ENCODE data around the gene ACADSB. TPM values are rescaled to one million over a fixed set of nuclear protein-coding genes. Genes with fewer than 3 reads are reported as not detected.

The ACADSB gene
- 2.9 and 8.3 TPM in 2 replicates for total RNA-seq (2014; rRNA removed; shearing (Covaris generic))

DNA sequence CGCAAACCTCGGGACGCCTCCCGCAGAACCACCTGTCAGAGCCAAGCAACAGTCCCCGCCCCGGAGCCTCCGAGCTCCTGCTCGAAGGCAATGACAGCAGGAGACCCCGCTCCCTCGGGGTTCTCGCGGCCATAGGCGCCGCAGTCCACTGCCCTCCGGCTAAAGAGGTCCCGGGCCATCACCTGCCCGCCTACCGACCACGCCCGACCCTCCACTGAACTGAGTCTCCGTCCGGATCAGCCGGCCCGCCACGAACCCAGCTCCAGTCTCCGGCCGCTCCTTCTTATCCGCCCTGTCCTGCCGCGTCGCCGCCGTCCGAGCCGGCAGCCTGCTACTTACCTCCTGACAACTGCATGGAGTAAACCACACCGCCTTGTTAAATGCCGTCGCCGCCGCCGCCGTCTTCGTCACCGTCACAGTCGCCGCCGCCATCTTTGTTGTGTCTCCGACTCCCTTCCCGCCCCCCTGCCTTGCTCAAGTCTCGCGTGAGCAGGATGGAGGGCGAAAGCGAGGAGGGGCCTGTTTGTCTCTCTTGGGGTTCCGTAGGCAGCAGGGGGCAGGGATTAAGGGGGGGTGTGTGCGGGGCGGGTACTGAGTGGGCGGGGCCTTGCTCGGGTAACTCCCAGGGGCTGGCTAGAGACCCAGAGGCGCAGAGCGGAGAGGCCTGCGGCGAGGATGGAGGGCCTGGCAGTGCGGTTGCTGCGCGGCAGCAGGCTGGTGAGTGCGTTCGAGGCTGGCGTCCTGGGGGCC is at the start of gene ACADSB, which contains the start of gene IKZF5:
ACADSB (plus strand) TSS at position 652 of the 750 bp plus-strand sequence; CDS start at position 676, 24 bp downstream.
IKZF5 (minus strand) TSS at position 441 of the 750 bp plus-strand sequence. CDS start 10,170 bp downstream, outside the sequence.
- peak; percentile 96 for DNase-seq (ENCODE audit: low read depth)

GRCh38 chr10:122962405-122962804 is 46.4 kb upstream of the ACADSB start:
- no peak for DNase-seq (ENCODE audit: low read depth)

DNA sequence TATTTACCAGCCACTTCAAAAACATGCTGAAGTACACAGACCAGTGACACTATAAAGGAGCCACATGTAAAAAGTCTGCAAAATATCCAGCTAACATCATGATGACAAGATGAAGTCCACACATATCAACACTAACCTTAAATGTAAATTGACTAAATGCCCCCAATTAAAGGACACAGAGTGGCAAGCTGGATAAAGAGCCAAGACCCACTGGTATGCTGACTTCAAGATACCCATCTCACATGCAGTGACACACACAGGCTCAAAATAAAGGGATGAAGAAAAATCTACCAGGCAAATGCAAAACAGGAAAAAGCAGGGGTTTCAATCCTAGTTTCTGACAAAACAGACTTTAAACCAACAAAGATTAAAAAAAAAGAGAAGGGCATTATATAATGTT is 41.9 kb upstream of the ACADSB start:
- no peak for DNase-seq (ENCODE audit: low read depth)

GRCh38 chr10:122968698-122969097 is 40.1 kb upstream of the ACADSB start:
- DNase-seq (ENCODE audit: low read depth) = no peak

- no peak for DNase-seq (ENCODE audit: low read depth)
Measured at GRCh38 chr10:122974023-122974422, 34.8 kb upstream of the ACADSB start.

- DNase-seq (ENCODE audit: low read depth) = no peak
Measured at GRCh38 chr10:122974543-122975064, 34.2 kb upstream of the ACADSB start.

DNA sequence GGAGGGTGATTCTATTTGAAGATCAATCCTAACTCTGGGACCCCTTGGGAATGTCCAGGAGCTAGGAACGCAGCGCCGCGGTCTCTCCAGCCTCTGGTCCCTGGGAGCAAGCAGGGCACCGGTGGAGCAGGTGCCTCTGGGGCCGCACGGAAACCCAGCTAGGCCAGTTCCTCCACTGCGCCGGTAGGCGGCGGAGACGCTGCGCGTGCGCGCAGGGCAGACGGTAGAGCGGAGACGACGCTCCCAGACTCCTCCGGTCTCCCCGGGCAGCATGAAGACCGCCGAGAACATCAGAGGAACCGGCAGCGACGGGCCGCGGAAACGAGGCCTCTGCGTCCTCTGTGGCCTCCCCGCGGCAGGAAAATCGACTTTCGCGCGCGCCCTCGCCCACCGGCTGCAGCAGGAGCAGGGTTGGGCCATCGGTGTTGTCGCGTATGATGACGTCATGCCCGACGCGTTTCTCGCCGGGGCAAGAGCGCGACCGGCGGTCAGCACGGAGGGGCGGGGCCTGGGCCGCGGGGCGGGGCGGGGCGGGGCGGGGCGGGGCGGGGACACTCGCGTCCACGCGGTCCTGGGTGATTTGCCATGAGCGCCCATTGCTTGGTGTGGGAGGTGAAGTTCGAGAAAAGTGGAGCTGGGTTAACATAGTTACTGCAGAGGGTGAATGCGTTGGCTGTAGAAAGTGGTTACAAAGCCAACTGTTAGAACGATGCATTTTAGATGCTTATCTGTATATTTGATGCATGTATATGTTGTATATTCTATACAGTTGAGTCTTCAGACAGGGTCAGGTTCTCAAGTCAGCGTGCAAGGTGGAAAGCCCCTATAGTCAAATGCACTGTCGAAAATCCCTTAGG is 28.4 kb upstream of the ACADSB start, which contains the start of gene PSTK:
PSTK (plus strand) TSS at position 193 of the 857 bp plus-strand sequence; CDS start at position 272, 79 bp downstream.
- peak; percentile 89 for DNase-seq (ENCODE audit: low read depth)

DNA sequence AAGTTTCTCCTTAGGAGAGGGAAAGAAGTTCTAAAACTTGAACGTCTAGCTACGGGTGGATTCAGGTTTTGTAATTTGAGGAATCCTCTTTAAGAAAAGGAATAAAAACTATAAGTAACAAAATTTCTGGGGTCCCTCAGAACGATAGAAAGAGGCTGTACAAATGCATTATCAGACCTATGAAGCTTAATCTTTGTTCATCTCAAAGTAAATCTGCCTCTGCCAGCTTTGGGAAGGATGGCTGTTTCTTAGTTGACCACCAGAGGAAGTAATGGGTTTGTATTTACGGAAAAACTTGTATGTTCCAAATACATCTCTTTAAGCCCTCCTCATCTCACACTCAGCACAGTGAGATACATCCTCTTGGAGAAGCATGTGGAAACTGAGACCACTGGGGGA is 27.7 kb upstream of the ACADSB start:
- DNase-seq (ENCODE audit: low read depth) = no peak

DNA sequence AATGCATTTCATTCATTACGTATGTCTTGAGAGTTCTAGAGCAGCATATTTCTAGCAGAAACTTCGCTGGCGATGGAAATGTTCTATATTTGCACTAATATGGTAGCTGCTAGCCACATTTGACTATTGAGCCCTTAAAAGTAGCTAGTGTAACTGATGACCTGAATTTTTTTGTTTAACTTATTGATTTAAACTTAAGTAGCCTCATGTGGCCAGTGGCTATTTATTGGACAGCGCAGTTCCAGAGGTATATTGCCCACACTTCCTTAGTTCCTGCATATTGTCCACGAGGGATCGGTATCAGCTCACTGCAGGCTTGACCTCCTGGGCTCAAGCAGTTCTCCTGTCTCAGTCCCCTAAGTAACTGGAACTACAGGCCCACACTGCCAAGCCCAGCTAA is 24.9 kb upstream of the ACADSB start:
- no peak for DNase-seq (ENCODE audit: low read depth)

DNA sequence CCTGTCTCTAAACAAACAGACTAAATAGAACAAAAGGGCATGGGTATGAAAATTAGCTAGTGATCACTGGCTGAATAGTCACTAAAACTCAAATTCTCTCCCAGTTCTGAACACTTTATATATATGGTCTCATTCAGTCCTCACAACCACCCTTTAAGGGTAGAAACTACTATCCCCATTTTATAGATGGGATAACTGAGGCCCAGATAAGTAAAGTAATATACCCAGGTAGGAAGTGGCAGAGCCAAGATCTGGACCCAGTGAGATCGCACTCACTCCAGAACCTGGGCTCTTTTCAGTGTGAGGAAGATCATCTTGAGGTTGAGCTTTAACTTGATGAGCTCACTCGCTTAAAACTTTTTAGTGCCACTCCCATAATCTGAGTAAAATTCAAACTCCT is 24.1 kb upstream of the ACADSB start:
- no peak for DNase-seq (ENCODE audit: low read depth)

DNA sequence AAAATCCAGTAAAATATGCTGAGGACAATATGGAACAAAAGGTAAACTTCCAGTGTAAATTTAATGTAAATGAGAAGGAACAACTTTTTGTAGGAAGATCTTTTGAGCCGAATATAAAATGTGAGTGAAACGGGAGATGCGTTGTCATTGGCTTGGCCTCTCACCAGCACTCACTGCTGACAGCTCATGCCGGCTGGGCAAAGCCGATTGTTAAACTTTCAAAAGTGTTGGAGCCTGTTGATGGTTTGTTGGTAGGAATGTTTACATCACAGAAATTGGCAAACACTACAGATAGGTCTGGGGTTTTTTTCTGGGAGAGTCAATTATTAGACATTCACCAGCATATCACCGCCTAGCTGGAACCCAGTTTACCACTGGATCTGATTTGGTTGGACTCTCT is 22.5 kb upstream of the ACADSB start:
- DNase-seq (ENCODE audit: low read depth) = no peak

DNA sequence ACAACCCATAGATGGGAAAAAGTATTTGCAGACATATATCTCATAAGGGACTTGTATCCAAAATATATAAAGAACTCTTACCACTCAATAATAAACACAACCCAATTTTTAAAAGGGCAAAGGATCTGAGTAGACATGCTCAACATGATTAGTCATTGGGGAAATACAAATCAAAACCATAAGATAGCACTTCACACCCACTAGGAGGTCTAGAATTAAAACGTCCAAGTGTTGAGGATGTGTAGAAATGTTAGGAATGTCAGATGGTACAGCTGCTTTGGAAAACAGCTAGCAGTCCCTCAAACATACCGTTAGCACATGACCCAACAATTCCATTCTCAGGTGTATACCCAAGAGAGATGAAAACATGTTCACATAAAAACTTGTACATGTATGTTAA is 20.3 kb upstream of the ACADSB start:
- peak; percentile 11 for DNase-seq (ENCODE audit: low read depth)

GRCh38 chr10:122990278-122990677 is 18.5 kb upstream of the ACADSB start:
- DNase-seq (ENCODE audit: low read depth) = peak; percentile 45

DNA sequence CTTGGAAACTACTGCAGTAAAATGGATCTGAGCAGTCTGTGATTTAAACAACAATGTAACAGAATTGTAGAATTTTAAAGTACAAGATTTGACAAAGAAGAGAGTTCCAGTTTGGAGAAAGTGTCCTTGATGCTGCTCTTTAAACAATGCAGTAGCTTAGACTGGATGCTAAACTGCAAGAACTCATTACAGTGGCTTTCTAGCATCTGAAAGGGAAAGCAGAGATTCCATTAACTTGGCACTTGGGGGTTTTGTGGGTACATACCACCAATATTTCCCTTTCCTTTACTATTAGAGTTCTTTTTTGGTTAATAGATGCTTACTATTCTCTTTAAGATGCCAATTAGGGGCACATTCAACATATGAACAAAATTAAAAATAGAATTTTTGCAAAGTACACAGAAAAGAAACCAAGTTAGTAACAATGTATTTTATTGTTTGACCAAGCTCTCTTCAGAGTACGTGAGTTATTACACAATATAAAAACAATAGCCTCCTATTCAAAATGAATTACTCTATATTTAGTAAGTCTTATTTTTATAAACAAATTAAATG is 16.7 kb upstream of the ACADSB start:
- no peak for DNase-seq (ENCODE audit: low read depth)

DNA sequence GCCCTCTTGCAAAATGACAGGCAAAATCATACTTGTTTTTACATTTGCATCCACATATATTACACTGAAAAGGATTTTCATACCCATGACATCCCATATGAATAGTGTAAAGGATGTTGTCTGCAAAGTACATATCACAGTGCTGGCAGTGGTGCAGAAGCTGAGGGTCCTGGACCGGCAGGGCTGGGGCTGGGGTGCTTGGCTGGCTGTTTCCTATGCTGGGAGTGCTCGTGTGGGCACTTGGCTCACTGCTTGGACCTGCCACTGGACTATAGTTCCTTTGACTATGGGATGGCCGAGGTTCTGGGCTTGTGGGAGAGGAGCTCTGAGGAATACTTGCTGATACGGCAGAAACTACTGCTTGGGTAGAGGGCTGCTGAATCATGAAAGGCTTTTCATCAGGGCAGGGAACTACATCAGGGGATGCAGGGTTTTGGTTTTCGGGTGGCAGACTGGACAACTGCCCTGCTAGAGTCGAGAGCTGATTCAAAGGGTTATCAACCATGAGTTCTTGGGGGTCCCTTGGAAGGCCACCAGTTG is 14.9 kb upstream of the ACADSB start:
- DNase-seq (ENCODE audit: low read depth) = no peak

GRCh38 chr10:122995936-122996335 is 12.9 kb upstream of the ACADSB start:
- no peak for DNase-seq (ENCODE audit: low read depth)

GRCh38 chr10:122997864-122998263 is 10.9 kb upstream of the ACADSB start:
- DNase-seq (ENCODE audit: low read depth) = no peak

DNA sequence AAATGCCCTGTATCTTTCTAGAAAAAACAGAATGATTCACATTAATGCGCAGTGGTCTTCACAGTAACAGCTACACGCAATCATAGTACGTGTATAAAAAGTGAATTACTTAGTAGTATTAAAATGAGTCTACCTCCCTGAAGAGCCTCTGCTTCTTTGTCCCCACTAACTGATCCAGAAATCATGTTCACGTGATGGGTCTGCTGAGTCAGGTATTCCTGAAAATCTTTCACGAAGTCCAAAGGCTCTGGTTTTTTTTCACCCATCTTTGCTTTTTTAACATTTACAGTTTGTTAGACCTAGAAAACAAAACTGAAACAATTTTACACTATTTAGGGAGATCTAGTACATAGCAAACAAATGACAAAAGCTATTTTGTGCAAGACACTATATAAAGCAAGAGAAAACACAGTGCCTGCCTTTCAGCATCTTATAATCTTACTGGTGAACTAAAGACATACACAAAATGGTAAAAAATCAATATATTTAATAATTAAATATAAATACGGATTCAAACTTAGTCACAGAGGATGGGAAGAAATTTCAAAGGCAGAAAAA is 10.4 kb upstream of the ACADSB start:
- no peak for DNase-seq (ENCODE audit: low read depth)

- no peak for DNase-seq (ENCODE audit: low read depth)
Measured at GRCh38 chr10:122998934-122999333, 9.9 kb upstream of the ACADSB start.

- DNase-seq (ENCODE audit: low read depth) = no peak
Measured at GRCh38 chr10:122999347-122999746, 9.5 kb upstream of the ACADSB start.

DNA sequence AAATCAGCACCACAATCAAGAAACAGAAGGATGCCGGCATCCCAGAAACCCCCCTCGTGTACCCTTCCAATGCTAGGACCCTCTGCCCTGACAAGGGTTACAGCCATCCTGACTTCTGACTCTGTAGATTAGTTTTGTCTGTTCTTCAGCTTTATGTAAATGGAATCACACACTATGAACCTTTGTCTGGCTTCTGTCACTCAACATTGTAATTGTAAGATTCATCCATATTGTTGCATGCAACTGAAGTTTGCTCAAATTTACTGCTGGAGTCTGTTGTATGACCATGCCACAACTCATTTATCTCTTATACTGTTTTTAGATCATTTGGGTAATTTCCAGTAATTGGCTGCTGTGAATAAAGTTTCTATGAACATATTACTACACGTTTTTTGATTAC is 8.7 kb upstream of the ACADSB start:
- no peak for DNase-seq (ENCODE audit: low read depth)
